GM21825 (cell line): ENCODE measurements around the gene PGBD5.

Experiments used
- ATAC-seq: cut with Tn5 transposase; IDR thresholded peaks from one replicate; pipeline ENCODE4 v1.9.1; 2021; ENCODE audit warnings: mild to moderate bottlenecking, moderate library complexity; ENCODE audit not compliant: unreplicated experiment

The PGBD5 gene

GRCh38 chr1:230398856-230399255 lies 27.3 kb downstream of the PGBD5 start:
- ATAC-seq, result no peak

- ATAC-seq, result no peak
Measured at GRCh38 chr1:230396966-230397365, 29.2 kb downstream of the PGBD5 start.

- no peak for ATAC-seq
Measured at GRCh38 chr1:230395932-230396331, 30.2 kb downstream of the PGBD5 start.

GRCh38 chr1:230394741-230395140 lies 31.4 kb downstream of the PGBD5 start:
- ATAC-seq, result no peak

GRCh38 chr1:230394134-230394533 lies 32.0 kb downstream of the PGBD5 start:
- no peak for ATAC-seq

GRCh38 chr1:230393722-230394121 lies 32.4 kb downstream of the PGBD5 start:
- no peak for ATAC-seq

GRCh38 chr1:230392920-230393521 lies 33.1 kb downstream of the PGBD5 start:
- no peak for ATAC-seq

GRCh38 chr1:230392536-230392909 lies 33.6 kb downstream of the PGBD5 start:
- ATAC-seq, result no peak

- ATAC-seq, result no peak
Measured at GRCh38 chr1:230391776-230392535, 34.2 kb downstream of the PGBD5 start.

GRCh38 chr1:230390371-230390770 lies 35.8 kb downstream of the PGBD5 start:
- no peak for ATAC-seq

- ATAC-seq, result no peak
Measured at GRCh38 chr1:230387876-230388275, 38.3 kb downstream of the PGBD5 start.

GRCh38 chr1:230387296-230387695 lies 38.8 kb downstream of the PGBD5 start:
- ATAC-seq, result no peak

GRCh38 chr1:230386637-230387262 lies 39.4 kb downstream of the PGBD5 start:
- ATAC-seq, result no peak

- ATAC-seq, result no peak
Measured at GRCh38 chr1:230385930-230386329, 40.2 kb downstream of the PGBD5 start.

- ATAC-seq, result no peak
Measured at GRCh38 chr1:230385158-230385450, 41.0 kb downstream of the PGBD5 start.

- ATAC-seq, result no peak
Measured at GRCh38 chr1:230384380-230385157, 41.6 kb downstream of the PGBD5 start.

- ATAC-seq, result no peak
Measured at GRCh38 chr1:230383425-230383824, 42.7 kb downstream of the PGBD5 start.

GRCh38 chr1:230382001-230382491 lies 44.1 kb downstream of the PGBD5 start:
- ATAC-seq, result no peak

- ATAC-seq, result no peak
Measured at GRCh38 chr1:230381585-230381984, 44.5 kb downstream of the PGBD5 start.

GRCh38 chr1:230381049-230381467 lies 45.1 kb downstream of the PGBD5 start:
- ATAC-seq, result no peak

GRCh38 chr1:230379928-230380327 lies 46.2 kb downstream of the PGBD5 start:
- ATAC-seq, result no peak
